Activated CD4-positive, CD25-positive, alpha-beta regulatory T cell treated with anti-CD3 and anti-CD28 coated beads, Interleukin-2, amount 50 U/mL, for 72 hours (primary cell): ENCODE measurements around the gene SLC41A1.
A peak's percentile ranks its signal among the peaks of the same experiment; 100 is the strongest.

Source experiments
- DNase-seq: peaks from one replicate; pipeline ENCODE4 v3.0.0; 2021

Gene SLC41A1

GRCh38 chr1:205785446-205785845 lies 27.6 kb downstream of the SLC41A1 start:
- DNase-seq = no peak

GRCh38 chr1:205783904-205784303 lies 29.1 kb downstream of the SLC41A1 start:
- no peak for DNase-seq

- DNase-seq = no peak
Observed at GRCh38 chr1:205783433-205783795, 29.6 kb downstream of the SLC41A1 start.

GRCh38 chr1:205782627-205783432 lies 30.2 kb downstream of the SLC41A1 start:
- no peak for DNase-seq

- DNase-seq = no peak
Observed at GRCh38 chr1:205780335-205780734, 32.7 kb downstream of the SLC41A1 start.

GRCh38 chr1:205777994-205778393 lies 35.0 kb downstream of the SLC41A1 start:
- no peak for DNase-seq

GRCh38 chr1:205775717-205776056 lies 37.3 kb downstream of the SLC41A1 start:
- no peak for DNase-seq

GRCh38 chr1:205775015-205775716 lies 37.8 kb downstream of the SLC41A1 start, which contains the start of gene RAB29:
RAB29 (minus strand) TSS chr1:205775482; CDS start chr1:205774956, 526 bp downstream.
- peak; percentile 75 for DNase-seq

GRCh38 chr1:205774198-205775014 lies 38.6 kb downstream of the SLC41A1 start:
- peak; percentile 36 for DNase-seq

GRCh38 chr1:205772607-205773032 lies 40.4 kb downstream of the SLC41A1 start:
- no peak for DNase-seq

GRCh38 chr1:205770618-205771017 lies 42.4 kb downstream of the SLC41A1 start:
- DNase-seq = no peak

- DNase-seq = no peak
Observed at GRCh38 chr1:205769641-205770365, 43.2 kb downstream of the SLC41A1 start.

GRCh38 chr1:205767248-205767647 lies 45.8 kb downstream of the SLC41A1 start:
- no peak for DNase-seq

GRCh38 chr1:205766570-205766969 lies 46.4 kb downstream of the SLC41A1 start:
- DNase-seq = no peak

GRCh38 chr1:205766038-205766437 lies 47.0 kb downstream of the SLC41A1 start:
- DNase-seq = no peak

GRCh38 chr1:205764578-205764977 lies 48.4 kb downstream of the SLC41A1 start:
- DNase-seq = no peak

- no peak for DNase-seq
Observed at GRCh38 chr1:205763980-205764379, 49.0 kb downstream of the SLC41A1 start.

- no peak for DNase-seq
Observed at GRCh38 chr1:205760606-205761005, 52.4 kb downstream of the SLC41A1 start.

GRCh38 chr1:205756552-205756951 lies 56.4 kb downstream of the SLC41A1 start:
- DNase-seq = no peak

GRCh38 chr1:205754857-205755256 lies 58.1 kb downstream of the SLC41A1 start:
- DNase-seq = no peak

- no peak for DNase-seq
Observed at GRCh38 chr1:205751036-205751651, 61.9 kb downstream of the SLC41A1 start.
